Caki2 (cell line): ENCODE measurements around the gene CLTCL1. TPM values are rescaled to one million over a fixed set of nuclear protein-coding genes. Genes with fewer than 3 reads are reported as not detected.
"Not testable (repeated sequence)": the region's sequence is repeated elsewhere in the genome, so short reads cannot be mapped to it uniquely, and the experiment has no call there.

Source experiments
- DNase-seq: peaks from one replicate; pipeline ENCODE4 v3.0.0-alpha.2; 2015; ENCODE audit warnings: low read depth
- in situ Hi-C: cut with HindIII; loops from 2 replicates; pipeline ENCODE4 v1.10.0; 2016; ENCODE audit warnings: low sequenced_read_pairs, low pct_unique_long_range_greater_than_20kb, mixed read lengths
- total RNA-seq: library from RNA; depleted of rRNA; stranded (reverse); fragments of >200 nt; shearing (Covaris generic); gene quantifications from 2 replicates; pipeline ENCODE4 v1.2.3, GENCODE V29; 2014; ENCODE audit warnings: low replicate concordance; rRNA removed

CLTCL1 gene
- 1.5 and 2.9 TPM in 2 replicates for total RNA-seq

- in situ Hi-C loops: no loop called here
- peak; percentile 82 for DNase-seq
These were observed at the start of gene CLTCL1 for GRCh38 chr22:19291580-19292457. CLTCL1 (minus strand) TSS chr22:19291719; CDS start chr22:19291641, 78 bp downstream.

- in situ Hi-C loops: no loop called here
- no peak for DNase-seq
These were observed 45.6 kb upstream of the CLTCL1 start for GRCh38 chr22:19337137-19337536.

- in situ Hi-C loops: no loop called here
- no peak for DNase-seq
These were observed 44.9 kb upstream of the CLTCL1 start for GRCh38 chr22:19336133-19337075.

GRCh38 chr22:19331975-19332374, 40.5 kb upstream of the CLTCL1 start:
- no peak for DNase-seq
- in situ Hi-C loops: no loop called here

GRCh38 chr22:19331474-19331873, 40.0 kb upstream of the CLTCL1 start:
- DNase-seq: no peak
- in situ Hi-C loops: no loop called here

- in situ Hi-C loops: no loop called here
These were observed 39.4 kb upstream of the CLTCL1 start for GRCh38 chr22:19330865-19331418.

GRCh38 chr22:19330205-19330604, 38.7 kb upstream of the CLTCL1 start:
- DNase-seq, in situ Hi-C loops: not testable (repeated sequence)

More at GRCh38 chr22:19330865-19331418, 39.4 kb upstream of the CLTCL1 start:
- no peak for DNase-seq

GRCh38 chr22:19329454-19329853, 37.9 kb upstream of the CLTCL1 start:
- DNase-seq: no peak
- in situ Hi-C loops: no loop called here

- DNase-seq: no peak
- in situ Hi-C loops: no loop called here
These were observed 33.9 kb upstream of the CLTCL1 start for GRCh38 chr22:19325296-19325948.

GRCh38 chr22:19323420-19323819, 31.9 kb upstream of the CLTCL1 start:
- DNase-seq, in situ Hi-C loops: not testable (repeated sequence)

- in situ Hi-C loops: no loop called here
These were observed 30.2 kb upstream of the CLTCL1 start for GRCh38 chr22:19321757-19322156.

GRCh38 chr22:19320136-19320535, 28.6 kb upstream of the CLTCL1 start:
- in situ Hi-C loops, DNase-seq: not testable (repeated sequence)

More at GRCh38 chr22:19321757-19322156, 30.2 kb upstream of the CLTCL1 start:
- DNase-seq: no peak

- in situ Hi-C loops: no loop called here
- no peak for DNase-seq
These were observed 27.8 kb upstream of the CLTCL1 start for GRCh38 chr22:19319281-19319680.

- in situ Hi-C loops: no loop called here
- no peak for DNase-seq
These were observed 26.3 kb upstream of the CLTCL1 start for GRCh38 chr22:19317865-19318264.

- in situ Hi-C loops: no loop called here
- no peak for DNase-seq
These were observed 16.4 kb upstream of the CLTCL1 start for GRCh38 chr22:19307872-19308271.

- DNase-seq, in situ Hi-C loops: not testable (repeated sequence)
These were observed 15.0 kb upstream of the CLTCL1 start for GRCh38 chr22:19306535-19306934.

GRCh38 chr22:19304547-19304946, 13.0 kb upstream of the CLTCL1 start:
- in situ Hi-C loops: no loop called here
- DNase-seq: no peak

GRCh38 chr22:19303785-19304184, 12.3 kb upstream of the CLTCL1 start:
- in situ Hi-C loops: no loop called here

More at GRCh38 chr22:19303785-19304184, 12.3 kb upstream of the CLTCL1 start:
- DNase-seq: no peak
